Measurements from ENCODE around the gene PAK1. TPM values are rescaled to one million over a fixed set of nuclear protein-coding genes. Genes with fewer than 3 reads are reported as not detected.

The PAK1 gene
- total and polyA plus RNA-seq, 2 of the 8 experiments (the other 6 are each of a cell fraction or from before 2014, with no cell fraction given): 87.7 to 151 TPM

DNA sequence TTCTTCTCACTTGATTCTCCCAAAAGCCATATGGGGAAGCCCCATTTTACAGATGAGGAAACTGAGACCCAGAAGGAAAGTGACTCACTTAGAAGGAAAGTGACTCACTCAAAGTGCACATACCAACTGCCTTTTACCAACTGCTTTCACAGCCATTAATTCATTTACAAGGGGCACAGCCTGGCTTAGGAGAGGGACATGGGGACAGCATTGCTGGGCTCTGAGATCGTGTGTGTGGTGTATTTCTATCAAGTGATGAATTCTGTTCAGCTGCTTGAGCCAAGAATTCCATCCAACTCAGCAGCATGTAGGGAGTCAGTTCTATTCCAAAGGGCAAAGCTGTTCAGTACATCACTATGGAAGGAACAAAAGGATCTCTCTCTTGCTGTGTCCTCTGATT is 23.5 kb upstream of the PAK1 start:
- FAIRE-seq: no peak
- no peak overlapping the region for H3K4me2 ChIP-seq (ENCODE audit: insufficient read depth in 1 of 2, low read depth in 2 of 2, low read length in 2 of 2)
- H2BK20ac ChIP-seq (ENCODE audit: low read length): no peak overlapping the region
- no peak overlapping the region for H3K27ac ChIP-seq (ENCODE audit: low read depth, low read length)
- ChIA-PET CTCF (ENCODE audit: partially characterized antibody) (interaction anchor here (1.6 kb wide), 1 partner anchor 16 kb away, joined by 5 read pairs; no protein-coding TSS in a partner anchor), POLR2A (ENCODE audit: partially characterized antibody) (no interaction called here)
- no peak overlapping the region for H2AFZ ChIP-seq (ENCODE audit: low read length)
- H3K18ac ChIP-seq (ENCODE audit: extremely low read depth, low read length): no peak overlapping the region
- no peak overlapping the region for H3K4me3 ChIP-seq (ENCODE audit: extremely low read depth in 1 of 4, insufficient read depth in 2 of 4, low read depth in 3 of 4, low read length in 4 of 4)
- no peak overlapping the region for H2AK5ac ChIP-seq (ENCODE audit: low read depth, low read length)
- H3K56ac ChIP-seq (replicated peaks; ENCODE audit: insufficient read length, low read depth, low read length): no peak overlapping the region
- no peak overlapping the region for H2BK12ac ChIP-seq (ENCODE audit: low read depth, low read length)
- H3K27me3 ChIP-seq (replicated peaks in 1 of 4; ENCODE audit: control insufficient read depth in 3 of 4, extremely low read depth in 1 of 4, insufficient read depth in 3 of 4, low read length in 3 of 4): no peaks in the 10 kb centered on the region
- H4K91ac ChIP-seq (replicated peaks; ENCODE audit: insufficient read length, low read length): no peak overlapping the region
- no peak overlapping the region for H4K5ac ChIP-seq (ENCODE audit: insufficient read length, low read depth, low read length)
- no peak overlapping the region for H3K9ac ChIP-seq (replicated peaks in 1 of 4; ENCODE audit: extremely low read depth in 1 of 4, low read depth in 3 of 4, low read length in 3 of 4)
- no peak overlapping the region for H4K8ac ChIP-seq (ENCODE audit: extremely low read depth, insufficient read depth, low read length)
- no peak overlapping the region for H2BK120ac ChIP-seq (replicated peaks; ENCODE audit: low read depth, low read length)
- H3K9me3 ChIP-seq (ENCODE audit: insufficient read depth in 2 of 2, low read depth in 1 of 2, low read length in 1 of 2): no peaks in the 10 kb centered on the region
- no peak overlapping the region for H3K23ac ChIP-seq (ENCODE audit: insufficient read length)
- no peak overlapping the region for H3K14ac ChIP-seq (ENCODE audit: insufficient read length)
- TF ChIP-seq CHD2 (IDR thresholded peaks at IDR 0.05; ENCODE audit: low read length) (no peak), EGR1 (IDR thresholded peaks at IDR 0.05; ENCODE audit: borderline replicate concordance, low read depth, low read length) (no peak), KDM1A (IDR thresholded peaks at IDR 0.05; ENCODE audit: borderline replicate concordance, low read length) (0 out of 2 replicates have a peak, but pooled peaks have one; percentile 38), SAP30 (IDR thresholded peaks at IDR 0.05; ENCODE audit: insufficient read depth, insufficient replicate concordance, low read length) (no peak)
- no peaks in the 10 kb centered on the region for H3K79me2 ChIP-seq (ENCODE audit: control insufficient read depth in 1 of 2, insufficient read depth in 2 of 2, low read length in 2 of 2)
- peaks cover 0 to 3% (median 0%) of the 10 kb centered on the region in 4 experiments; a peak in 2 of 7 replicates for H3K4me1 ChIP-seq (replicated peaks in 1 of 4; ENCODE audit: control insufficient read depth in 3 of 4, insufficient read depth in 4 of 4, low read length in 3 of 4)
- H3K36me3 ChIP-seq (ENCODE audit: control insufficient read depth in 2 of 4, insufficient read depth in 4 of 4, low read length in 3 of 4): no peaks in the 10 kb centered on the region
- no peak overlapping the region for H2BK5ac ChIP-seq (ENCODE audit: low read depth, low read length)
- no peaks in the 10 kb centered on the region for H3K79me1 ChIP-seq (ENCODE audit: low read depth, low read length)
- H2BK15ac ChIP-seq (ENCODE audit: low read length): no peak overlapping the region
- H3K23me2 ChIP-seq (ENCODE audit: low read depth, low read length): 0 out of 2 replicates have a peak, but pooled peaks cover 3% of the 10 kb centered on the region
- H4K20me1 ChIP-seq (replicated peaks in 1 of 2; ENCODE audit: control insufficient read depth in 1 of 2, insufficient read depth in 2 of 2, low read length in 2 of 2): no peaks in the 10 kb centered on the region
- WGBS, 2 experiments (ENCODE audit: extremely low coverage in 1 of 2, insufficient coverage in 1 of 2, insufficient read length in 1 of 2, insufficient replicate concordance in 2 of 2, low coverage in 1 of 2, low lambda C conversion rate in 2 of 2, missing lambda C conversion rate in 1 of 2): 91% methylated on average over 1 of the region's 1 CpG; no CpG with 5 or more reads in 1 of the 2 experiments
- H3K4ac ChIP-seq (replicated peaks; ENCODE audit: insufficient read length, low read depth, low read length): no peak overlapping the region
- no peak for DNase-seq (ENCODE audit: low read depth in 1 of 2, low spot score in 2 of 2)
